HG02885 (cell line): ENCODE data around the gene C6orf118.

Experiments
- ATAC-seq: cut with Tn5 transposase; IDR thresholded peaks from one replicate; pipeline ENCODE4 v1.9.1; 2021; ENCODE audit warnings: mild to moderate bottlenecking; ENCODE audit not compliant: unreplicated experiment, poor library complexity

The C6orf118 gene

GRCh38 chr6:165245287-165245686 is 64.1 kb downstream of the C6orf118 start:
- ATAC-seq, result no peak

GRCh38 chr6:165244524-165245247 is 64.7 kb downstream of the C6orf118 start:
- no peak for ATAC-seq

- no peak for ATAC-seq
These were observed 65.6 kb downstream of the C6orf118 start for GRCh38 chr6:165243801-165244200.

- no peak for ATAC-seq
These were observed 73.1 kb downstream of the C6orf118 start for GRCh38 chr6:165236326-165236725.

GRCh38 chr6:165232731-165233488 is 76.5 kb downstream of the C6orf118 start:
- ATAC-seq, result no peak

GRCh38 chr6:165231581-165232561 is 77.5 kb downstream of the C6orf118 start:
- ATAC-seq, result no peak

GRCh38 chr6:165231177-165231576 is 78.2 kb downstream of the C6orf118 start:
- no peak for ATAC-seq
